Measurements from ENCODE around the gene C9orf43. TPM values are rescaled to one million over a fixed set of nuclear protein-coding genes. Genes with fewer than 3 reads are reported as not detected.
"Not testable (repeated sequence)": the region's sequence is repeated elsewhere in the genome, so short reads cannot be mapped to it uniquely, and the experiment has no call there.

C9orf43 gene
- total RNA-seq, 4 donors from 2014 or later: 0.21 to 3.3 (median 0.58) TPM; not detected in 1

GRCh38 chr9:113401027-113401792, 9.3 kb upstream of the C9orf43 start, which contains the start of gene ALAD:
Gene ALAD, minus strand, starts transcription at chr9:113401284. Its CDS starts 7,725 bp downstream, at chr9:113393559.
- Histone ChIP-seq H3K4me3 (peak within 1 kb of the TSS; percentile 85 to 88), H3K4me1 (peaks cover 5 to 6% of the 10 kb centered on the region in 2 donors), H3K27me3 (no peaks in the 10 kb centered on the region), H3K27ac (peak within 1 kb of the TSS; percentile 76), H3K9me3 (no peaks in the 10 kb centered on the region), H3K36me3 (no peaks in the 10 kb centered on the region)
- TF ChIP-seq, protein P1, sequence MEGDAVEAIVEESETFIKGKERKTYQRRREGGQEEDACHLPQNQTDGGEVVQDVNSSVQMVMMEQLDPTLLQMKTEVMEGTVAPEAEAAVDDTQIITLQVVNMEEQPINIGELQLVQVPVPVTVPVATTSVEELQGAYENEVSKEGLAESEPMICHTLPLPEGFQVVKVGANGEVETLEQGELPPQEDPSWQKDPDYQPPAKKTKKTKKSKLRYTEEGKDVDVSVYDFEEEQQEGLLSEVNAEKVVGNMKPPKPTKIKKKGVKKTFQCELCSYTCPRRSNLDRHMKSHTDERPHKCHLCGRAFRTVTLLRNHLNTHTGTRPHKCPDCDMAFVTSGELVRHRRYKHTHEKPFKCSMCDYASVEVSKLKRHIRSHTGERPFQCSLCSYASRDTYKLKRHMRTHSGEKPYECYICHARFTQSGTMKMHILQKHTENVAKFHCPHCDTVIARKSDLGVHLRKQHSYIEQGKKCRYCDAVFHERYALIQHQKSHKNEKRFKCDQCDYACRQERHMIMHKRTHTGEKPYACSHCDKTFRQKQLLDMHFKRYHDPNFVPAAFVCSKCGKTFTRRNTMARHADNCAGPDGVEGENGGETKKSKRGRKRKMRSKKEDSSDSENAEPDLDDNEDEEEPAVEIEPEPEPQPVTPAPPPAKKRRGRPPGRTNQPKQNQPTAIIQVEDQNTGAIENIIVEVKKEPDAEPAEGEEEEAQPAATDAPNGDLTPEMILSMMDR (IDR thresholded peaks at IDR 0.05): peak; percentile 96 to 98 (median 96)
- TF ChIP-seq POLR2A (IDR thresholded peaks at IDR 0.05): peak in 1 of 2 donors; percentile 60
- DNase-seq: peak; percentile 99 to 100
- intact Hi-C loops (cut with DNase I; ENCODE audit: low total_unique reads): loop anchor here (10.0 kb wide), 1 partner anchor 126 kb away; the partner anchor contains the start of genes CDC26 and PRPF4

DNA sequence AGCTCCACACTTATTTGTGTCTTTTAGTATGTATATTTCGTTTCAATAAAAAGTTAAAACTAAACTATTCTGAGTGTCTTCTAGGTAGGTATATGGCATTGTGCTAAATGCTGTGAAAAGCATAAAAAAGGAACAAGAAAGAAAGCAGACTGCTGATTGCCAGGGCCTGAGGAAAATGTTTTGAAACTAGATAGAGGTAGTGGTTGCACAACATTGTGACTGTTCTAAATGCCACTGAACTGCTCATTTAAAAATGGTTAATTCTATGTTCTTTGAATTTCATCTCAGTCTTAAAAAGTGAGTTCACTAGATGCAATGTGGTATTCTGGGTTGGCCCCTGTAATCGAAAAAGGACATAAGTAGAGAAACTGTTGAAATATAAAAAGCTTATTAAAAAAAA, 6.9 kb upstream of the C9orf43 start:
- H3K4me1 ChIP-seq: peaks cover 5 to 6% of the 10 kb centered on the region in 2 donors
- H3K36me3 ChIP-seq: no peaks in the 10 kb centered on the region
- DNase-seq: no peak
- TF ChIP-seq POLR2A (IDR thresholded peaks at IDR 0.05): no peak
- intact Hi-C loops (cut with DNase I; ENCODE audit: low total_unique reads): loop anchor here (10.0 kb wide), 1 partner anchor 129 kb away; the partner anchor contains the start of genes CDC26 and PRPF4
- no peak overlapping the region for H3K27ac ChIP-seq
- H3K4me3 ChIP-seq: no peak overlapping the region
- H3K9me3 ChIP-seq: no peaks in the 10 kb centered on the region
- no peaks in the 10 kb centered on the region for H3K27me3 ChIP-seq

DNA sequence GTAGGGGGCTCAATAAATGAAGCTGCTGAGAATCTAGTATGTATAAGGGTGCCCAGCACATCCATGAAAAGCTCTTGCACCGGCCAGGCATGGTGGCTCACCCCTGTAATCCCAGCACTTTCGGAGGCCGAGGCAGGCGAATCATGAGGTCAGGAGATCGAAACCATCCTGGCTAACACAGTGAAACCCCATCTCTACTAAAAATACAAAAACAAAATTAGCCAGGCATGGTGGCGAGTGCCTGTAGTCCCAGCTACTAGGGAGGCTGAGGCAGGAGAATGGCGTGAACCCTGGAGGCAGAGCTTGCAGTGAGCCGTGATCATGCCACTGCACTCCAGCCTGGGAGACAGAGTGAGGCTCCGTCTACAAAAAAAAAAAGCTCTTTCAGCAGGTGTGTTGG, 4.2 kb upstream of the C9orf43 start:
- peak overlapping the region in 1 of 2 donors; percentile 40 for H3K27ac ChIP-seq
- H3K36me3 ChIP-seq, H3K27me3 ChIP-seq, H3K4me3 ChIP-seq, DNase-seq, H3K9me3 ChIP-seq, H3K4me1 ChIP-seq: not testable (repeated sequence)
- intact Hi-C loops (cut with DNase I; ENCODE audit: low total_unique reads): loop anchor here (10.0 kb wide), 1 partner anchor 132 kb away; the partner anchor contains the start of genes CDC26 and PRPF4

DNA sequence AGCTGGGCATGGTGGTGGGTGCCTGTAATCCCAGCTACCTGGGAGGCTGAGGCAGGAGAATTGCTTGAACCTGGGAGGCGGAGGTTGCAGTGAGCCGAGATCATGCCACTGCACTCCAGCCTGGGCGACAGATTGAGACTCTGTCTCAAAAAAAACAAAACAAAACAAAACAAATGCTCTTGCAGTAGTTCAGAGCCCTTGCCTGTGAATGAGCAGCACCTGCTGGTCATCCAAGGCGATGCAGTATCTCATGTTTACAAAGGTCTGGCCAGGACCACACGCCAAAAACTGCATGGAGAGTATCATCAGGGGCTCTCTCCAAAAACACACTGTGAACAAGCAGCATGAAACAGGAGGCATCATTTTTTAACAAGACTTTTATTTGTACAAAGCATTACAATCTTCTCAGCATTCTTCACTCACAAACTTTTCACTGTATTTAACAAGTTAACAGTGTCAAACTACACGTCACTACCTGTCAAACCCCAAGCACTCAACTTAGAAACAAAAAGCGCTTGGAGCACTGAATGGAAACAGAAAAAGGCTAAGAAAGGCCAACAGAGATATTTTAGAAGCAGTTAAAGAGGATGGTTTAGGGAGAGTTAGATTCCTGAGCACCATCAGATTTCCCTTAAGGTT, 3.6 kb upstream of the C9orf43 start:
- TF ChIP-seq, protein P1 (IDR thresholded peaks at IDR 0.05): peak; percentile 46 to 69 (median 62)
- H3K9me3 ChIP-seq, H3K36me3 ChIP-seq, H3K4me3 ChIP-seq, H3K27me3 ChIP-seq, H3K4me1 ChIP-seq: not testable (repeated sequence)
- H3K27ac ChIP-seq: peak overlapping the region in 1 of 2 donors; percentile 40
- DNase-seq: peak; percentile 53 to 56
- intact Hi-C loops (cut with DNase I; ENCODE audit: low total_unique reads): loop anchor here (10.0 kb wide), 1 partner anchor 132 kb away; the partner anchor contains the start of genes CDC26 and PRPF4

DNA sequence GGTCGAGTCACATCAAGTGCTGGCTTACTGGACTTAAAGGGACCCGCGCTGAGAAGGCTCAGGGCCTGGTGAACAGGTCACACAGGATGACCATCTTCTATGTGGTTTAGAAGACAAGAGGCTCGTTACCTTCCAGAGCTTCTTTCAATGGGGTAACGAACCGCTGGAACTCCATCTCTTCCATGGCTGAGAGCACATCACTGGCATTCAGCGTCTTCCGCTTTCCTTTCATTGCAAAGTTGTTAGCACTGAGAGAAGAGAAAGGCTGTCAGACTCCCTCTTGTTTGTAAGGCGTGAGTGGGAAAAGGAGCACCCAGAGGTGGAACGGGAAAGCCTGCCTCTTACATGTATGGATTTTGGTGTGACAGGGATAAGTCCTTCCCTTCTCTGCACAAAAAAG, 1.1 kb upstream of the C9orf43 start:
- DNase-seq: no peak
- TF ChIP-seq POLR2A (IDR thresholded peaks at IDR 0.05): no peak
- TF ChIP-seq, protein P1 (IDR thresholded peaks at IDR 0.05): no peak
- Histone ChIP-seq H3K27me3 (no peaks in the 10 kb centered on the region), H3K4me3 (peak overlapping the region; percentile 75 to 94), H3K36me3 (no peaks in the 10 kb centered on the region), H3K4me1 (no peaks in the 10 kb centered on the region), H3K9me3 (no peaks in the 10 kb centered on the region), H3K27ac (peak overlapping the region; percentile 96 to 97)
- intact Hi-C loops (cut with DNase I; ENCODE audit: low total_unique reads): loop anchor here (10.0 kb wide), 1 partner anchor 135 kb away; the partner anchor contains the start of genes CDC26 and PRPF4

GRCh38 chr9:113409883-113410206, 702 bp upstream of the C9orf43 start:
- Histone ChIP-seq H3K9me3 (no peaks in the 10 kb centered on the region), H3K27me3 (no peaks in the 10 kb centered on the region), H3K27ac (peak overlapping the region; percentile 96 to 97), H3K4me3 (peak overlapping the region; percentile 75 to 94), H3K36me3 (no peaks in the 10 kb centered on the region), H3K4me1 (no peaks in the 10 kb centered on the region)
- DNase-seq: no peak
- intact Hi-C loops (cut with DNase I; ENCODE audit: low total_unique reads): loop anchor here (10.0 kb wide), 1 partner anchor 135 kb away; the partner anchor contains the start of genes CDC26 and PRPF4
- TF ChIP-seq, protein P1 (IDR thresholded peaks at IDR 0.05): no peak
- no peak for TF ChIP-seq POLR2A (IDR thresholded peaks at IDR 0.05)
